ENCODE data around the gene WFDC11. TPM values are rescaled to one million over a fixed set of nuclear protein-coding genes. Genes with fewer than 3 reads are reported as not detected.

The WFDC11 gene
- total and polyA plus RNA-seq, 11 donors = not detected

GRCh38 chr20:45612314-45612713 is 57.7 kb downstream of the WFDC11 start:
- Histone ChIP-seq H3K9me3 (peaks cover 0 to 4% (median 0%) of the 10 kb centered on the region in 12 donors), H3K4me3 (no peak overlapping the region), H3K36me3 (no peaks in the 10 kb centered on the region), H3K27me3 (peaks cover 0 to 8% (median 0%) of the 10 kb centered on the region in 9 donors), H3K27ac (no peak overlapping the region), H3K4me1 (no peaks in the 10 kb centered on the region)
- TF ChIP-seq CTCF (IDR thresholded peaks at IDR 0.05) (no peak), POLR2A (IDR thresholded peaks at IDR 0.05) (no peak)
- intact Hi-C loops (cut with DNase I) = no loop called here
- DNase-seq (no peak), ATAC-seq (no peak)

GRCh38 chr20:45611054-45611453 is 59.0 kb downstream of the WFDC11 start:
- peaks cover 0 to 17% (median 5%) of the 10 kb centered on the region in 12 donors for H3K9me3 ChIP-seq
- DNase-seq (no peak), ATAC-seq (no peak)
- intact Hi-C loops (cut with DNase I) = no loop called here
- H3K27me3 ChIP-seq = peaks cover 0 to 13% (median 0%) of the 10 kb centered on the region in 9 donors
- 52 to 61% (median 59%) methylated on average over 4 of the region's 4 CpGs for WGBS, 4 donors
- H3K27ac ChIP-seq = no peak overlapping the region
- H3K36me3 ChIP-seq = no peaks in the 10 kb centered on the region
- H3K4me1 ChIP-seq = no peaks in the 10 kb centered on the region
- TF ChIP-seq POLR2A (IDR thresholded peaks at IDR 0.05) (no peak), CTCF (IDR thresholded peaks at IDR 0.05) (no peak)
- H3K4me3 ChIP-seq = no peak overlapping the region

- Histone ChIP-seq H3K27me3 (peaks cover 0 to 10% (median 0%) of the 10 kb centered on the region in 9 donors), H3K4me1 (no peaks in the 10 kb centered on the region), H3K9me3 (peaks cover 0 to 30% (median 8%) of the 10 kb centered on the region in 12 donors), H3K27ac (no peak overlapping the region), H3K4me3 (no peak overlapping the region), H3K36me3 (no peaks in the 10 kb centered on the region)
- ATAC-seq (no peak), DNase-seq (no peak)
- TF ChIP-seq POLR2A (IDR thresholded peaks at IDR 0.05) (no peak), CTCF (IDR thresholded peaks at IDR 0.05) (no peak)
- intact Hi-C loops (cut with DNase I) = no loop called here
- 89 to 93% (median 92%) methylated on average over 1 of the region's 1 CpG for WGBS, 4 donors
Observed at GRCh38 chr20:45607810-45608209, 62.2 kb downstream of the WFDC11 start.

Small RNAs within 50 kb of the gene (microRNA-seq; reads per million reads assigned to microRNA genes)
- gene MIR3617 = 0 to 1.8 (median 0.77) reads per million in 4 donors

Other genes starting within 250 kb of the WFDC11 start
- gene WFDC2, start 200.5 kb downstream of the WFDC11 start, total RNA-seq = 1 to 10 TPM in 1 of 9 donors, under 1 TPM in 1, not detected in 7; 0.77 to 4.7 TPM
- under 1 TPM in 1 of 2 donors, not detected in 1; 0.51 TPM for gene WFDC2, start 200.5 kb downstream of the WFDC11 start, polyA plus RNA-seq
- not detected for gene SPINT3, start 154.6 kb downstream of the WFDC11 start, total RNA-seq
- not detected for gene SPINT3, start 154.6 kb downstream of the WFDC11 start, polyA plus RNA-seq
- not detected for gene WFDC6, start 130.8 kb downstream of the WFDC11 start, total RNA-seq
- not detected for gene WFDC6, start 130.8 kb downstream of the WFDC11 start, polyA plus RNA-seq
- under 1 TPM in 1 of 9 donors, not detected in 8; 0.20 TPM for gene EPPIN, start 122.8 kb downstream of the WFDC11 start, total RNA-seq
- not detected for gene EPPIN, start 122.8 kb downstream of the WFDC11 start, polyA plus RNA-seq
- gene WFDC8, start 91.0 kb downstream of the WFDC11 start, total RNA-seq = not detected
- not detected for gene WFDC8, start 91.0 kb downstream of the WFDC11 start, polyA plus RNA-seq
- not detected for gene WFDC10A, start 40.5 kb downstream of the WFDC11 start, total RNA-seq
- not detected for gene WFDC10A, start 40.5 kb downstream of the WFDC11 start, polyA plus RNA-seq
- gene WFDC9, start 39.0 kb downstream of the WFDC11 start, total RNA-seq = not detected
- not detected for gene WFDC9, start 39.0 kb downstream of the WFDC11 start, polyA plus RNA-seq
- not detected for gene WFDC13, start 31.8 kb upstream of the WFDC11 start, total RNA-seq
- gene WFDC13, start 31.8 kb upstream of the WFDC11 start, polyA plus RNA-seq = not detected
- gene WFDC10B, start 34.8 kb upstream of the WFDC11 start, total RNA-seq = not detected
- gene WFDC10B, start 34.8 kb upstream of the WFDC11 start, polyA plus RNA-seq = not detected
- not detected for gene SPINT4, start 52.1 kb upstream of the WFDC11 start, total RNA-seq
- gene SPINT4, start 52.1 kb upstream of the WFDC11 start, polyA plus RNA-seq = not detected
- gene WFDC3, start 121.6 kb upstream of the WFDC11 start, total RNA-seq = 1 to 10 TPM in 4 of 9 donors, under 1 TPM in 1, not detected in 4; 0.86 to 2.4 (median 1.4) TPM
- under 1 TPM in 1 of 2 donors, not detected in 1; 0.72 TPM for gene WFDC3, start 121.6 kb upstream of the WFDC11 start, polyA plus RNA-seq
- 10 to 100 TPM; 10.1 to 24.9 (median 21.3) TPM for gene DNTTIP1, start 121.7 kb upstream of the WFDC11 start, total RNA-seq
- 10 to 100 TPM; 25.0 to 31.5 TPM for gene DNTTIP1, start 121.7 kb upstream of the WFDC11 start, polyA plus RNA-seq
- 10 to 100 TPM in 1 of 9 donors, 1 to 10 TPM in 3, under 1 TPM in 1, not detected in 4; 0.32 to 16.9 (median 1.7) TPM for gene UBE2C, start 142.4 kb upstream of the WFDC11 start, total RNA-seq
- gene UBE2C, start 142.4 kb upstream of the WFDC11 start, polyA plus RNA-seq = under 1 TPM in 1 of 2 donors, not detected in 1; 0.79 TPM
- not detected for gene TNNC2, start 157.1 kb upstream of the WFDC11 start, total RNA-seq
- gene TNNC2, start 157.1 kb upstream of the WFDC11 start, polyA plus RNA-seq = under 1 TPM; 0.14 to 0.30 TPM
- 10 to 100 TPM; 14.1 to 45.6 (median 21.4) TPM for gene SNX21, start 163.6 kb upstream of the WFDC11 start, total RNA-seq
- 10 to 100 TPM; 13.7 to 18.6 TPM for gene SNX21, start 163.6 kb upstream of the WFDC11 start, polyA plus RNA-seq
- gene ACOT8, start 187.2 kb upstream of the WFDC11 start, total RNA-seq = 10 to 100 TPM; 22.5 to 57.8 (median 31.4) TPM
- 10 to 100 TPM; 34.2 to 44.6 TPM for gene ACOT8, start 187.2 kb upstream of the WFDC11 start, polyA plus RNA-seq
- 1 to 10 TPM; 1.9 to 3.1 (median 2.4) TPM for gene ZSWIM3, start 187.4 kb upstream of the WFDC11 start, total RNA-seq
- 1 to 10 TPM; 1.3 to 1.6 TPM for gene ZSWIM3, start 187.4 kb upstream of the WFDC11 start, polyA plus RNA-seq
- gene ZSWIM1, start 211.0 kb upstream of the WFDC11 start, total RNA-seq = 10 to 100 TPM in 6 of 9 donors, 1 to 10 TPM in 3; 8.2 to 16.3 (median 10.6) TPM
- 1 to 10 TPM; 3.9 to 7.2 TPM for gene ZSWIM1, start 211.0 kb upstream of the WFDC11 start, polyA plus RNA-seq
- 1 to 10 TPM in 7 of 9 donors, not detected in 2; 1.1 to 4.0 (median 1.8) TPM for gene SPATA25, start 217.4 kb upstream of the WFDC11 start, total RNA-seq
- gene SPATA25, start 217.4 kb upstream of the WFDC11 start, polyA plus RNA-seq = 1 to 10 TPM in 1 of 2 donors, under 1 TPM in 1; 0.58 to 2.7 TPM
- gene NEURL2, start 221.0 kb upstream of the WFDC11 start, total RNA-seq = 10 to 100 TPM in 5 of 9 donors, 1 to 10 TPM in 4; 3.5 to 14.8 (median 10.8) TPM
- 1 to 10 TPM; 3.0 to 8.4 TPM for gene NEURL2, start 221.0 kb upstream of the WFDC11 start, polyA plus RNA-seq
- 100 to 1,000 TPM in 7 of 9 donors, 10 to 100 TPM in 2; 62.5 to 214 (median 129) TPM for gene CTSA, start 221.1 kb upstream of the WFDC11 start, total RNA-seq
- gene CTSA, start 221.1 kb upstream of the WFDC11 start, polyA plus RNA-seq = 10 to 100 TPM; 77.7 to 92.5 TPM
- 100 to 1,000 TPM in 3 of 9 donors, 10 to 100 TPM in 6; 19.8 to 367 (median 81.1) TPM for gene PLTP, start 241.9 kb upstream of the WFDC11 start, total RNA-seq
- 10 to 100 TPM; 21.5 to 33.2 TPM for gene PLTP, start 241.9 kb upstream of the WFDC11 start, polyA plus RNA-seq